ENCODE results near the gene GPR137C. TPM values are rescaled to one million over a fixed set of nuclear protein-coding genes. Genes with fewer than 3 reads are reported as not detected.

The GPR137C gene
- total and polyA plus RNA-seq, 2 of the 8 experiments (the other 6 are each of a cell fraction or from before 2014, with no cell fraction given): 2.7 to 4.3 TPM

DNA sequence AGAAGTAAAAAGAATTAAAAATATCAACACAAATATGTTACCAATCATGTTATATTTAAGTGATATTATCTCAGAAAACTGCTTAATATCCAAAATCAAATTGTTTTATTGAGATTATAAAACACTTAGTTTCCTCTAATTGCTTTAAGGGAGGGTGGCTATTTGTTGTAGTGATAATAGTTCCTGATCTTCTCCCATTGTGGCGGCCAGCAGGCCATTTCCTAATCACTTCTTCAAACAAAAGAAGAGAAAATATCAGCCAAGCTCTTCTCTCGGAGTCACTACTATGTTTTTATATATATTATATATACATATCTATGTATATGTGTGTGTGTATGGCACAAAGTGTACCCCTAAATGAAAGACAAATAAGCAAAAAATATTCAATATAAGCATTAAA is 111.2 kb downstream of the GPR137C start (continued):
- TF ChIP-seq, protein P1, sequence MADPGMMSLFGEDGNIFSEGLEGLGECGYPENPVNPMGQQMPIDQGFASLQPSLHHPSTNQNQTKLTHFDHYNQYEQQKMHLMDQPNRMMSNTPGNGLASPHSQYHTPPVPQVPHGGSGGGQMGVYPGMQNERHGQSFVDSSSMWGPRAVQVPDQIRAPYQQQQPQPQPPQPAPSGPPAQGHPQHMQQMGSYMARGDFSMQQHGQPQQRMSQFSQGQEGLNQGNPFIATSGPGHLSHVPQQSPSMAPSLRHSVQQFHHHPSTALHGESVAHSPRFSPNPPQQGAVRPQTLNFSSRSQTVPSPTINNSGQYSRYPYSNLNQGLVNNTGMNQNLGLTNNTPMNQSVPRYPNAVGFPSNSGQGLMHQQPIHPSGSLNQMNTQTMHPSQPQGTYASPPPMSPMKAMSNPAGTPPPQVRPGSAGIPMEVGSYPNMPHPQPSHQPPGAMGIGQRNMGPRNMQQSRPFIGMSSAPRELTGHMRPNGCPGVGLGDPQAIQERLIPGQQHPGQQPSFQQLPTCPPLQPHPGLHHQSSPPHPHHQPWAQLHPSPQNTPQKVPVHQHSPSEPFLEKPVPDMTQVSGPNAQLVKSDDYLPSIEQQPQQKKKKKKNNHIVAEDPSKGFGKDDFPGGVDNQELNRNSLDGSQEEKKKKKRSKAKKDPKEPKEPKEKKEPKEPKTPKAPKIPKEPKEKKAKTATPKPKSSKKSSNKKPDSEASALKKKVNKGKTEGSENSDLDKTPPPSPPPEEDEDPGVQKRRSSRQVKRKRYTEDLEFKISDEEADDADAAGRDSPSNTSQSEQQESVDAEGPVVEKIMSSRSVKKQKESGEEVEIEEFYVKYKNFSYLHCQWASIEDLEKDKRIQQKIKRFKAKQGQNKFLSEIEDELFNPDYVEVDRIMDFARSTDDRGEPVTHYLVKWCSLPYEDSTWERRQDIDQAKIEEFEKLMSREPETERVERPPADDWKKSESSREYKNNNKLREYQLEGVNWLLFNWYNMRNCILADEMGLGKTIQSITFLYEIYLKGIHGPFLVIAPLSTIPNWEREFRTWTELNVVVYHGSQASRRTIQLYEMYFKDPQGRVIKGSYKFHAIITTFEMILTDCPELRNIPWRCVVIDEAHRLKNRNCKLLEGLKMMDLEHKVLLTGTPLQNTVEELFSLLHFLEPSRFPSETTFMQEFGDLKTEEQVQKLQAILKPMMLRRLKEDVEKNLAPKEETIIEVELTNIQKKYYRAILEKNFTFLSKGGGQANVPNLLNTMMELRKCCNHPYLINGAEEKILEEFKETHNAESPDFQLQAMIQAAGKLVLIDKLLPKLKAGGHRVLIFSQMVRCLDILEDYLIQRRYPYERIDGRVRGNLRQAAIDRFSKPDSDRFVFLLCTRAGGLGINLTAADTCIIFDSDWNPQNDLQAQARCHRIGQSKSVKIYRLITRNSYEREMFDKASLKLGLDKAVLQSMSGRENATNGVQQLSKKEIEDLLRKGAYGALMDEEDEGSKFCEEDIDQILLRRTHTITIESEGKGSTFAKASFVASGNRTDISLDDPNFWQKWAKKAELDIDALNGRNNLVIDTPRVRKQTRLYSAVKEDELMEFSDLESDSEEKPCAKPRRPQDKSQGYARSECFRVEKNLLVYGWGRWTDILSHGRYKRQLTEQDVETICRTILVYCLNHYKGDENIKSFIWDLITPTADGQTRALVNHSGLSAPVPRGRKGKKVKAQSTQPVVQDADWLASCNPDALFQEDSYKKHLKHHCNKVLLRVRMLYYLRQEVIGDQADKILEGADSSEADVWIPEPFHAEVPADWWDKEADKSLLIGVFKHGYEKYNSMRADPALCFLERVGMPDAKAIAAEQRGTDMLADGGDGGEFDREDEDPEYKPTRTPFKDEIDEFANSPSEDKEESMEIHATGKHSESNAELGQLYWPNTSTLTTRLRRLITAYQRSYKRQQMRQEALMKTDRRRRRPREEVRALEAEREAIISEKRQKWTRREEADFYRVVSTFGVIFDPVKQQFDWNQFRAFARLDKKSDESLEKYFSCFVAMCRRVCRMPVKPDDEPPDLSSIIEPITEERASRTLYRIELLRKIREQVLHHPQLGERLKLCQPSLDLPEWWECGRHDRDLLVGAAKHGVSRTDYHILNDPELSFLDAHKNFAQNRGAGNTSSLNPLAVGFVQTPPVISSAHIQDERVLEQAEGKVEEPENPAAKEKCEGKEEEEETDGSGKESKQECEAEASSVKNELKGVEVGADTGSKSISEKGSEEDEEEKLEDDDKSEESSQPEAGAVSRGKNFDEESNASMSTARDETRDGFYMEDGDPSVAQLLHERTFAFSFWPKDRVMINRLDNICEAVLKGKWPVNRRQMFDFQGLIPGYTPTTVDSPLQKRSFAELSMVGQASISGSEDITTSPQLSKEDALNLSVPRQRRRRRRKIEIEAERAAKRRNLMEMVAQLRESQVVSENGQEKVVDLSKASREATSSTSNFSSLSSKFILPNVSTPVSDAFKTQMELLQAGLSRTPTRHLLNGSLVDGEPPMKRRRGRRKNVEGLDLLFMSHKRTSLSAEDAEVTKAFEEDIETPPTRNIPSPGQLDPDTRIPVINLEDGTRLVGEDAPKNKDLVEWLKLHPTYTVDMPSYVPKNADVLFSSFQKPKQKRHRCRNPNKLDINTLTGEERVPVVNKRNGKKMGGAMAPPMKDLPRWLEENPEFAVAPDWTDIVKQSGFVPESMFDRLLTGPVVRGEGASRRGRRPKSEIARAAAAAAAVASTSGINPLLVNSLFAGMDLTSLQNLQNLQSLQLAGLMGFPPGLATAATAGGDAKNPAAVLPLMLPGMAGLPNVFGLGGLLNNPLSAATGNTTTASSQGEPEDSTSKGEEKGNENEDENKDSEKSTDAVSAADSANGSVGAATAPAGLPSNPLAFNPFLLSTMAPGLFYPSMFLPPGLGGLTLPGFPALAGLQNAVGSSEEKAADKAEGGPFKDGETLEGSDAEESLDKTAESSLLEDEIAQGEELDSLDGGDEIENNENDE (IDR thresholded peaks at IDR 0.05; ENCODE audit: insufficient replicate concordance, low read length): peak; percentile 38
- TF ChIP-seq BCL11A (IDR thresholded peaks at IDR 0.05; ENCODE audit: low read depth in 2 of 2, low read length in 2 of 2) (peak in 1 of 2 experiments; percentile 77), POLR2AphosphoS5 (IDR thresholded peaks at IDR 0.05; ENCODE audit: low read depth, low read length) (no peak), JUN (IDR thresholded peaks at IDR 0.05; ENCODE audit: low read depth, low read length) (no peak), POLR2A (IDR thresholded peaks at IDR 0.05; ENCODE audit: control extremely low read depth in 1 of 2, low read depth in 2 of 2, low read length in 2 of 2) (no peak), CBX5 (IDR thresholded peaks at IDR 0.05; ENCODE audit: low read depth, low read length) (no peak), POU5F1 (IDR thresholded peaks at IDR 0.05; ENCODE audit: low read depth, low read length) (no peak), KDM5A (IDR thresholded peaks at IDR 0.05; ENCODE audit: low read length) (no peak), RBBP5 (IDR thresholded peaks at IDR 0.05; ENCODE audit: borderline replicate concordance, low read depth, low read length) (no peak), TEAD4 (IDR thresholded peaks at IDR 0.05; ENCODE audit: low read depth, low read length) (no peak), RAD21 (IDR thresholded peaks at IDR 0.05 in 1 of 2, conservative IDR thresholded peaks at IDR 0.05 in 1 of 2; ENCODE audit: low read depth in 2 of 2, low read length in 2 of 2) (no peak), JUND (IDR thresholded peaks at IDR 0.05; ENCODE audit: low read length) (no peak), RXRA (IDR thresholded peaks at IDR 0.05; ENCODE audit: insufficient read depth, low read depth, low read length) (no peak)
